Stimulated activated naive CD4-positive, alpha-beta T cell treated with Interleukin-2 at 50 U/mL for 16 hours (primary cell): ENCODE results near the gene PCGF3.
"Not testable (repeated sequence)": the region's sequence is repeated elsewhere in the genome, so short reads cannot be mapped to it uniquely, and the experiment has no call there.

Source experiments
- DNase-seq: peaks from one replicate; lab custom pipeline; 2025; lab: John Stamatoyannopoulos, UW

PCGF3 gene

GRCh38 chr4:764405-765169 is 59.0 kb downstream of the PCGF3 start:
- DNase-seq = no peak

GRCh38 chr4:766152-766515 is 60.5 kb downstream of the PCGF3 start:
- no peak for DNase-seq

DNA sequence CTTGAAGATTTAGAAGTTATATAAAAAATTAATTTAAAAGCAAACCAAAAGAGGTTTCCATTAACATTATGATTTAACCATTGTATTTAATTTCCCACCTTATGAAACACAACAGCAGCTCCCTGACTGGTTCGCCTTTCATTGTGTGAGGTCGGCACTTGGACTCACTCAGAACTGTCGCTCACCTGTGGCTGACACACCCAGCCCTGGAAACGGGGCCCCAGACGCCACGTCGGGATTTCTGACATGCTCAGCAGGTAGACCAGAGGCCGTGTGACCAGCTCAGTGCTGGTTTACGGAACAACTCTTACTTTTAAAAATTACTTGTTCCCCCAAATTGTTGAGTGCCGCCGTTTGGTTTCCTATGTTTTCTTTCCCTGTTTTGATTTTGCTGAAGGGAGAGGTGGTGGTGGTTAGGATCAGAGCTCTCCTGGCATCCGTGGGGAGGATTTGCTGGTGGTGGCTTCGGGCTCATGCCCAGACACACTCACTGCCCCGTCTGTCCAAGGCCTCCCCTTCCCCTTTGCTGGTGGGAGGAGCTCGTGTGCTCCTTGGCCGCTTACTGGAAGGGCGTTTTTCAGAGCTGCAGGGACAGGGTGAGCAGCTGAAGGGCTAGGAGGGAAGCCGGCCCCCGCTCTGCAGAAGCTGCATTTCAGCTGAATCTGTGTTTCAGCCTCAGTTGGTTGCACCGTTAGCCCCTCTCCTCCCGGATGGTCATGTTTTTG is 61.1 kb downstream of the PCGF3 start:
- DNase-seq = no peak

DNA sequence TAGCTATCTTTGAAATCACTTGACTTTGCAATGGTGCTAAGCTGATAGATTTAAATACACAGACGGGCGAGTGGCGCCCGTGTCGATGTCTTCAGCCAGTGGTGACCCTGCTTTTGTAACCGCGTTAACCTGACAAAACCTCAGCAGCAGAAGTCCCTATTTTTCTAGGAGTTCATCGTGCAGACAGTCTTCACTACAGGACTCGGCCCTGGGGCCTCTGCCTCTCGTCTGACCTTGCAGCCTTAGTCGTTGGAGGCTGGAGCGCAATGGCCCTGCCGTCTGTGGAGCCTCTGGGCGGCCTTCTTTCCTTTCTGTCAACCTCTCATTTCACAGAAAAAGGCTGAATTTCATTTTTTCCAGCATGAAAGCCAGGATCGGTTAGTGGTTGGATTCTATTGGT is 62.4 kb downstream of the PCGF3 start:
- DNase-seq = no peak

DNA sequence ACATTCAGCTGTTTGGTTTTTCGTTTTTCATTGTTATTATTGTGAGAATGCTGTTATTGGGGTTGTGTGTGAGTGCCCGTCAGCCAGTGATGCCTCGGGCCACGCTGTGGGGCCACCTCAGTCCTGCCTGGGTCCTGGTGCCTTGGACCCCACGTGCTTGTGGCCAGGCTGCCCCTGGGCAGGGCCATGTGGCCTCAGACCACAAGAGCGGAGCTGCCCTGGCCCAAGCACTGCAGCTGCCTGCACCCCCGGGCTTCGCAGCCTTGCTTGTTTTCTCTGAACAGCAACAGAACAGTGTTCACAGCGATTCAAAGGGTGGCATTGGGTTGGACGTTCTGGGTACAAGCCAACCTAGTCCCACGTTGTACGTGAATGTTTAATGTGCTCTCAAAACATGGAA is 63.4 kb downstream of the PCGF3 start:
- no peak for DNase-seq

- no peak for DNase-seq
These were observed 63.9 kb downstream of the PCGF3 start for GRCh38 chr4:769511-769910.

- DNase-seq = no peak
These were observed 64.4 kb downstream of the PCGF3 start for GRCh38 chr4:770022-770421.

DNA sequence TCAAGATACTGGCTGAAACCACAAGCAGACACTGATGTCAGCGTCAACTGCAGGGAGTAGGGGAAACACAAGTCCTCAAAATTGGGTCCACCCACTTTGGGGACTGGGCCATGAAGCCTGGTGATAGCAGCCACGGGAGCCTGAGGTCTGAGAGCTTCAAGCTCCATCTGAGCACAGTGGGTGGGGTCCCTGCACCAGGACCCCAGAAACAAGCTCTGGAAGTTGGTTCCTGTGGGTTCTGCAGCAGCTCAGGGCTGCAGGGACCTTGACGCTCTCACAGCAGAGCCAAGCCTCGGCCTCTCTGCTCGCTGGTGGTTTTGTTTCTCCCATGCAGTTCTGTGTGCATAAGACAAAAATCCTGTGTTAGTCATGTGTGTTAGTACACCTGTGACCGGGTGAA is 65.8 kb downstream of the PCGF3 start:
- DNase-seq = no peak

- no peak for DNase-seq
These were observed 66.5 kb downstream of the PCGF3 start for GRCh38 chr4:772118-772517.

DNA sequence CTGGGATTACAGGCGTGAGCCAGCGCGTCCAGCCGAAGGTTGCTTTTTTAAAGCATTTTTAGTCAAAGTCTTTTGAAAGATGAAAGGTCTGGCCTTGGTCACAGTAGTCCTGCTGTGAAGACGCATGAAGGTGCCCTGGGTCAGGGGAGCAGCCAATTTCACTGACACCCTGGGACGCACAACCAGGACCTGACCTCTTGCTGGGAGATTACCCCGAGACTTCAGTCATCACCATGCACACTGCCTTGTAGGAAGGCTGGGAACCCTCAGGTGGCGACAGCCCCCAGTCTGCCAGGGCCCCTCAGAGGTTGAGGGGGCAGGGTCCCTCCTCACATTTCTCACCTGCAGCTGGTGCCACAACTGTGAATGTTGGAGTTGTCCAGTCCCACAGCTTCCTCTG is 67.1 kb downstream of the PCGF3 start:
- DNase-seq = no peak

DNA sequence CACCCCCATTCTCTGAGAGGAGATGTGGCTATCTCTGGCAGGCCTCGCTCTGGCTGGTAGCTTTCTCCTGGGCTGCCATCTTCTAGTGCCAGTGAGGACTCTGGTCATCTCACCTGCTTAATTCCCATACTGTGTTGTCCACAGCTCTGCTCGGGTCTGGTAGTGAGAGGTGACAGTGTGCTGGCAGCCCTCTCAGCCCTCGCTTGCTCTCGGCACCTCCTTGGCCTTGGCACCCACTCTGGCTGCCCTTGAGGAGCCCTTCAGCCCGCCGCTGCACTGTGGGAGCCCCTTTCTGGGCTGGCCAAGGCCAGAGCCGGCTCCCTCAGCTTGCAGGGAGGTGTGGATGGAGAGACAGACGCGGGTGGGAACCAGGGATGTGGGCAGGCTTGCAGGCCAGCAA is 67.6 kb downstream of the PCGF3 start:
- DNase-seq = no peak

DNA sequence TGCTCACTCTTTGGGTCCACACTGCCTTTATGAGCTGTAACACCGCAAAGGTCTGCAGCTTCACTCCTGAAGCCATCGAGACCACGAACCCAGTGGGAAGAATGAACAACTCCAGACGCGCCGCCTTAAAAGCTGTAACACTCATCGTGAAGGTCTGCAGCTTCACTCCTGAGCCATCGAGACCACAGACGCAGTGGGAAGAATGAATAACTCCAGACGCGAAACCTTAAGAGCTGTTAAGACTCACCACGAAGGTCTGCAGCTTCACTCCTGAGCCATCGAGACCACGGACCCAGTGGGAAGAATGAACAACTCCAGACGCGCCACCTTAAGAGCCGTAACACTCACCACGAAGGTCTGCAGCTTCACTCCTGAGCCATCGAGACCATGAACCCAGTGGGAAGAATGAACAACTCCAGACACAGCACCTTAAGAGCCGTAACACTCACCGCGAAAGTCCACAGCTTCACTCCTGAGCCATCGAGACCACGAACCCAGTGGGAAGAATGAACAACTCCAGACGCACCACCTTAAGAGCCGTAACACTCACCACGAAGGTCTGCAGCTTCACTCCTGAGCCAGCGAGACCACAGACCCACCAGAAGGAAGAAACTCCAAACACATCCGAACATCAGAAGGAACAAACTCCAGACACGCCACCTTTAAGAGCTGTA is 68.9 kb downstream of the PCGF3 start:
- not testable (repeated sequence) for DNase-seq

DNA sequence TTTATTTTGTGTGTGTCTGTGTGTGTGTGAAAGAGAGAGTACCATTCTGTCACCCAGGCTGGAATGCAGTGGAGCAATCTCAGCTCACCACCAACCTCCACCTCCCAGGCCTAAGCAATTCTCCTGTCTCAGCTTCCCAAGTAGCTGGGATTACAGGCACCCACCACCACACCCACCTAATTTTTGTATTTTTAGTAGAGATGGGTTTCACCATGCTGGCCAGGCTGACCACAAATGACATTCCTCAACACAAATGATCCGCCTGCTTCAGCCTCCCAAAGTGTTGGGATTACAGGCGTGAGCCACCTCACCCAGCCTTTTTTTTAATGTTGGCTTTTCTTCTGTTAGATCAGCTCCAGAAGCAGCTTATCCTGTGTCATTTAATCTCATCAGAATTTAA is 69.9 kb downstream of the PCGF3 start:
- DNase-seq = not testable (repeated sequence)

DNA sequence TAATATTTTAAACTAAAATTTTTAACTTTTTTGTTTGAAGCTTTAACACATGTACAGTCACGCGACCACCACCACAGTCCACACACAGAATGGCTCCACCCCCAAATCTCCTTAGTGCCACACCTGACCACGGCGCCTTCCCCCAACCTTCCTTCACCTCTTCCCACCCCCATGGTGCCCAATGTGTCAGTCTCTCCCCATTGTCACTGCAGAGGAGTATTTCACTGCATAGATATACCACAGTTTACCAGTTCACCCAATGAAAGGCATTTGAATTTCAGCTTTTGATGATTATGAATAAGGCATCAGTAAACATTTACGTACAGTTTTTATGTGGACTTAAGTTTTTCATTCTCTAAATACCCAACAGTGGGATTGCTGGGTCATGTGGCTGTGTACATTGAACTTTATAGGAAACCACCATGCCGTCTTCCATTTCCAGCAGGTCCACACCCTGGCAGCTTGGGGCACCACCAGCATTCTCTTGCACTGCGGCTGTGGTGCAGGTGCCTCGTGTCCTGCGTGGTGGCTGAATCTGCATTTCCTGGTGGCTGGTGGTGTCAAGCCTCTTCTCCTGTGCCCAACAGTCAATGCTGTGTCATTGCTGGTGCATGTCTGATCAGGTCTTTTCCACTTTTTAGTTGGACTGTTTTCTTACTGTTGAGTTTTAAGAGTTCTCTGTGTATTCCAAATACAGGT is 71.3 kb downstream of the PCGF3 start:
- no peak for DNase-seq

GRCh38 chr4:777520-778262 is 72.1 kb downstream of the PCGF3 start:
- no peak for DNase-seq

DNA sequence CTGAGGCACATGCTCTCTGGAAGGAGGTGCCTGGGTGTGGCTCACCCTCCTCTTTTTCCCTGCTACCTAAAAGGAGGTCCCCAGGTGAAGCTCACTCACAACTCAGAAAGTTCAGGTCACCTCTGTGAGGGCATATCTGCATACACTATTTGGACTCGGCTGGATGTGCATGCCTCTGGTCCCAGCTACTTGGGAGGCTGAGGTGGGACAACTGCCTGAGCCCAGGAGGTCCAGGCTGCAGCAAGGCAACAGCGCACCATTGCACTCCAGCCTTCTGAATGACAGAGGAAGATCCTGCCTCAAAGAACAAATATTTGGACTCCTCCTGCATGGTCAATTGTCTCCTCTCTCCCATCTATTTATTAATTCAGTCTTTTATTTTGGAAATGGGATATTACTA is 73.9 kb downstream of the PCGF3 start:
- no peak for DNase-seq

DNA sequence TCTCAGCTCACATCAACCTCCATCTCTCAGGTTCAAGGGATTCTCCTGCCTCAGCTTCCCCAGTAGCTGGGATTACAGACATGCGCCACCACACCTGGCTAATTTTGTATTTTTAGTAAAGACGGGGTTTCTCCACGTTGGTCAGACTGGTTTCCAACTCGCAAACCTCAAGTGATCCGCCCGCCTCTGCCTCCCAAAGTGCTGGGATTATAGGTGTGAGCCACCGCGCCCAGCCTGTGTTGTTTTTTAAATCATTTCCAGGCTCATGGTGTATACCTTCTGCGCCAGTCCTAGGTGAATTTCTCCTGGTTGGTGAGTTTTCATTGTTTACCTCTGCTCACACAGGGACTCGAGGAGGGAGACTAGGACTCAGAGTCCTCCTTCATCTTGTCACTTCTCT is 74.6 kb downstream of the PCGF3 start:
- DNase-seq = not testable (repeated sequence)

GRCh38 chr4:780716-781492 is 75.3 kb downstream of the PCGF3 start:
- no peak for DNase-seq

GRCh38 chr4:781493-782216 is 76.0 kb downstream of the PCGF3 start:
- DNase-seq = peak; percentile 99
